GM21737 (cell line): ENCODE results near the gene HS3ST5.
"Not testable (repeated sequence)": the region's sequence is repeated elsewhere in the genome, so short reads cannot be mapped to it uniquely, and the experiment has no call there.

Source experiments
- ATAC-seq: cut with Tn5 transposase; IDR thresholded peaks from one replicate; pipeline ENCODE4 v1.9.1; 2021; ENCODE audit warnings: mild to moderate bottlenecking, moderate library complexity; ENCODE audit not compliant: unreplicated experiment

HS3ST5 gene

GRCh38 chr6:114158838-114159694 is 183.8 kb downstream of the HS3ST5 start:
- ATAC-seq, result no peak

GRCh38 chr6:114158411-114158810 is 184.4 kb downstream of the HS3ST5 start:
- ATAC-seq, result no peak

GRCh38 chr6:114157848-114158247 is 185.0 kb downstream of the HS3ST5 start:
- ATAC-seq, result no peak

- no peak for ATAC-seq
These were observed 187.1 kb downstream of the HS3ST5 start for GRCh38 chr6:114155763-114156162.

- ATAC-seq, result no peak
These were observed 188.0 kb downstream of the HS3ST5 start for GRCh38 chr6:114154812-114155211.

- ATAC-seq, result no peak
These were observed 189.4 kb downstream of the HS3ST5 start for GRCh38 chr6:114153448-114153847.

- ATAC-seq, result no peak
These were observed 191.6 kb downstream of the HS3ST5 start for GRCh38 chr6:114151064-114151690.

GRCh38 chr6:114149182-114149581 is 193.6 kb downstream of the HS3ST5 start:
- not testable (repeated sequence) for ATAC-seq

- no peak for ATAC-seq
These were observed 197.7 kb downstream of the HS3ST5 start for GRCh38 chr6:114144887-114145851.

GRCh38 chr6:114142258-114142657 is 200.6 kb downstream of the HS3ST5 start:
- ATAC-seq, result no peak

GRCh38 chr6:114140416-114140815 is 202.4 kb downstream of the HS3ST5 start:
- no peak for ATAC-seq

GRCh38 chr6:114138577-114139248 is 204.1 kb downstream of the HS3ST5 start:
- no peak for ATAC-seq

GRCh38 chr6:114135363-114135971 is 207.4 kb downstream of the HS3ST5 start:
- no peak for ATAC-seq

GRCh38 chr6:114133816-114134215 is 209.0 kb downstream of the HS3ST5 start:
- ATAC-seq, result no peak

GRCh38 chr6:114131945-114132344 is 210.9 kb downstream of the HS3ST5 start:
- no peak for ATAC-seq

GRCh38 chr6:114125576-114125975 is 217.2 kb downstream of the HS3ST5 start:
- no peak for ATAC-seq

- ATAC-seq, result no peak
These were observed 220.7 kb downstream of the HS3ST5 start for GRCh38 chr6:114121913-114122662.

- no peak for ATAC-seq
These were observed 223.8 kb downstream of the HS3ST5 start for GRCh38 chr6:114119056-114119455.

- no peak for ATAC-seq
These were observed 227.2 kb downstream of the HS3ST5 start for GRCh38 chr6:114115652-114116051.
